Measurements from ENCODE around the gene BANP. TPM values are rescaled to one million over a fixed set of nuclear protein-coding genes. Genes with fewer than 3 reads are reported as not detected.

BANP gene
- total RNA-seq: 17.0 and 21.0 TPM in 2 replicates

GRCh38 chr16:87950765-87951551 is at the start of gene BANP:
Gene BANP, plus strand, starts transcription at chr16:87951434. Its CDS starts 23,682 bp downstream, at chr16:87975116.

GRCh38 chr16:87936375-87937230 is 14.6 kb upstream of the BANP start, which contains the start of gene CA5A:
Gene CA5A, minus strand, starts transcription at chr16:87936529. Its CDS starts 79 bp downstream, at chr16:87936450.

Small RNA genes within 50 kb of the gene (small RNA-seq; reads per million reads assigned to genes)
- gene AC127455.1: not detected

Other genes with a start within 250 kb of the BANP start
- gene KLHDC4, start 185.4 kb upstream of the BANP start, total RNA-seq: 28.4 and 32.1 TPM in 2 replicates
- 15.7 and 27.1 TPM in 2 replicates for gene SLC7A5, start 81.9 kb upstream of the BANP start, total RNA-seq
- gene CA5A, start 14.9 kb upstream of the BANP start, total RNA-seq: not detected in 2 replicates